Measurements from ENCODE around the gene SCFD1. TPM values are rescaled to one million over a fixed set of nuclear protein-coding genes. Genes with fewer than 3 reads are reported as not detected.
A peak's percentile ranks its signal among the peaks of the same experiment; 100 is the strongest.

The SCFD1 gene
- total and polyA plus RNA-seq, 2 donors from 2014 or later: 52.0 to 74.4 TPM

DNA sequence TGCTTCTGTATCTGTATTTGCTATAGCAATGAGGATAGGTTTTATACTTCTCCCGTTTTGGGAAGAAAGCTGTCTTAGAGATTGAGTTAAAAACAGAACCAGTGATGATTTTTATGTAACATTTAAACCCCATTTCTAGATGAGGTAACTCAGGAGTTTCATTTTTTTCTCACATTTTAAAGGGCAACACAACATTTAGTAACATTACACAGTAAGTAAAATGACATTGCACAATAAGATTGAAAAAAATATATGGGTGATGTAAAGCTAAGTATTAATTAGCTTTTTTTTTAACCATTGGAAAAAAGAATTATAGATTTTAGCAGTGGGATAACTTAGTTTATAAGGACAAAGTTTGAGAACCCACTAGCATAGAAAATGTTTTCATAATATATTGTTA lies 25.2 kb upstream of the SCFD1 start:
- Histone ChIP-seq H3K9ac (ENCODE audit: low read length in 3 of 3) (no peak overlapping the region), H3K27me3 (ENCODE audit: control insufficient read depth, insufficient read depth, low read length) (no peaks in the 10 kb centered on the region), H3K4me3 (ENCODE audit: low read length in 3 of 3) (no peak overlapping the region), H3K27ac (ENCODE audit: low read depth in 2 of 2, low read length in 2 of 2) (no peak overlapping the region), H3K4me1 (ENCODE audit: control insufficient read depth in 2 of 3, insufficient read depth in 2 of 3, low read depth in 1 of 3, low read length in 3 of 3) (no peaks in the 10 kb centered on the region), H3K9me3 (ENCODE audit: control insufficient read depth in 2 of 3, insufficient read depth in 1 of 3, low read length in 3 of 3) (no peaks in the 10 kb centered on the region), H3K36me3 (ENCODE audit: control insufficient read depth in 2 of 3, insufficient read depth in 3 of 3, low read length in 3 of 3) (peaks cover 0 to 16% (median 0%) of the 10 kb centered on the region in 3 donors)
- intact Hi-C loops (cut with DNase I): no loop called here
- TF ChIP-seq, protein P1, sequence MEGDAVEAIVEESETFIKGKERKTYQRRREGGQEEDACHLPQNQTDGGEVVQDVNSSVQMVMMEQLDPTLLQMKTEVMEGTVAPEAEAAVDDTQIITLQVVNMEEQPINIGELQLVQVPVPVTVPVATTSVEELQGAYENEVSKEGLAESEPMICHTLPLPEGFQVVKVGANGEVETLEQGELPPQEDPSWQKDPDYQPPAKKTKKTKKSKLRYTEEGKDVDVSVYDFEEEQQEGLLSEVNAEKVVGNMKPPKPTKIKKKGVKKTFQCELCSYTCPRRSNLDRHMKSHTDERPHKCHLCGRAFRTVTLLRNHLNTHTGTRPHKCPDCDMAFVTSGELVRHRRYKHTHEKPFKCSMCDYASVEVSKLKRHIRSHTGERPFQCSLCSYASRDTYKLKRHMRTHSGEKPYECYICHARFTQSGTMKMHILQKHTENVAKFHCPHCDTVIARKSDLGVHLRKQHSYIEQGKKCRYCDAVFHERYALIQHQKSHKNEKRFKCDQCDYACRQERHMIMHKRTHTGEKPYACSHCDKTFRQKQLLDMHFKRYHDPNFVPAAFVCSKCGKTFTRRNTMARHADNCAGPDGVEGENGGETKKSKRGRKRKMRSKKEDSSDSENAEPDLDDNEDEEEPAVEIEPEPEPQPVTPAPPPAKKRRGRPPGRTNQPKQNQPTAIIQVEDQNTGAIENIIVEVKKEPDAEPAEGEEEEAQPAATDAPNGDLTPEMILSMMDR (IDR thresholded peaks at IDR 0.05; ENCODE audit: borderline replicate concordance, extremely low read depth, insufficient read depth): no peak
- DNase-seq: no peak
- FAIRE-seq: no peak

DNA sequence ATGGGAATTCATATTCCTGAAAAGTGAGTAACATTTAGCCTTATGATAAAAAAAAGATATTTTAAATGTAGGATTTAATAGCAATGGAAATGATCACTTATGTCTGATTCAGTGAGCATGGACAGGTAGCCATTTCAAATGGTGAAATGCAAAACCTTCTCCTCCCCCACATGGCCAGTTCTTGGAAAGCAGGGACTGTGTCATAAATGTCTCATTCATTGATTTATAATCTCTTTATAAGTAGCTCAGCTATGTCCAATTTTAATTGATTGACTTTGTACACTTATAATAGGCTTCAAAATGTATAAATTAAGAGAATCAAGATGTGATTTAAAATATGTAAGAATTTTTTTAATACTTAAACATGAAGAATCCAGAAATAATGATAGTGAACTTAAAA lies 24.6 kb upstream of the SCFD1 start:
- H3K4me3 ChIP-seq (ENCODE audit: low read length in 3 of 3): no peak overlapping the region
- H3K9ac ChIP-seq (ENCODE audit: low read length in 3 of 3): no peak overlapping the region
- no peak overlapping the region for H3K27ac ChIP-seq (ENCODE audit: low read depth in 2 of 2, low read length in 2 of 2)
- no peaks in the 10 kb centered on the region for H3K9me3 ChIP-seq (ENCODE audit: control insufficient read depth in 2 of 3, insufficient read depth in 1 of 3, low read length in 3 of 3)
- H3K36me3 ChIP-seq (ENCODE audit: control insufficient read depth in 2 of 3, insufficient read depth in 3 of 3, low read length in 3 of 3): peaks cover 0 to 18% (median under 1%) of the 10 kb centered on the region in 3 donors
- FAIRE-seq: no peak
- TF ChIP-seq, protein P1 (IDR thresholded peaks at IDR 0.05; ENCODE audit: borderline replicate concordance, extremely low read depth, insufficient read depth): no peak
- DNase-seq: peak in 2 of 5 donors; percentile 35 to 48
- H3K27me3 ChIP-seq (ENCODE audit: control insufficient read depth, insufficient read depth, low read length): no peaks in the 10 kb centered on the region
- no peaks in the 10 kb centered on the region for H3K4me1 ChIP-seq (ENCODE audit: control insufficient read depth in 2 of 3, insufficient read depth in 2 of 3, low read depth in 1 of 3, low read length in 3 of 3)
- intact Hi-C loops (cut with DNase I): no loop called here

DNA sequence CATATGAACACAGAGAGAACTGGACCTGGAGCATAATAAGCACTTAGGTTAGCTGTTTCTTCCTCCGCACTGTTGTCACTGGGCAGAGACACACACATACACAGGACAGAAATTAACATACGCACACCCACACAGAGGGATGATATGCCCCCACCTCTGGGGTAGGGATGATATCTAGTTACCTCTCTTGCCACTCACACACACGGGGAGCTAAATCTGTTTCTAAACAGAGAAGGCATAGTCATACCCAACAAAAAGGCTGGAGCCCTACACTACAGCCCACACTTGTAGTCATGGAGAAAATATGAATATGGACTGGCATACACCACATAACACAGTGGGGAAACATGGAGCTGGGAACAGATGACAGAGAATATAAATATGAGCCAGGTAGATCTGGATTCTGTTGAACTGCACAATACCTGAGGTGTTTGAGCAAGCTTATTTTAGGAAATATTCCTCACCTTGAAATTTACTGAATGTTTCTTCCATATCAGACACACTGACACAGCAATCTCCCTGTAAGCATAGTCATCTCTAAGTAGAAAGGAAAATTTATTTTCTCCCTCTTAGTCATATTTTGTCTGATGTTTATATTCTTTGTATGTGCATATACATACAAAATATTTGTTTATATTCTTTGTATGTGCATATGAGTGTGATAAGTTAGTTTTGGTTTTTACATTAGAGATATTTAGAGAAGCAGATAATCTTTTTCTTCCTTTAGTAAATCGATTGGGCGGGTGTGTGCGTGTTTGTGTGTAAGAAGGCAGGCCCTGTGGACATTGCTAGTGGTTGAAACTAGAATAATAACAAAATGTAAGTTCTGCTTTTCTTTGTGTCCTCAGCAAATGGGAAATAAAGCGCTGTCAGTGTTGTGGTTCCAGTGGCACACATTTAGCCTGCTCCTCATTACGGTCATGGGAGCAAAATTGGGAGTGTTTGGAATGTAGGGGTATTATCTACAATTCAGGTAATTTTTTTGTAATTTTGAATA lies 20.9 kb upstream of the SCFD1 start:
- Histone ChIP-seq H3K9me3 (ENCODE audit: control insufficient read depth in 2 of 3, insufficient read depth in 1 of 3, low read length in 3 of 3) (no peaks in the 10 kb centered on the region), H3K4me1 (ENCODE audit: control insufficient read depth in 2 of 3, insufficient read depth in 2 of 3, low read depth in 1 of 3, low read length in 3 of 3) (no peaks in the 10 kb centered on the region), H3K4me3 (ENCODE audit: low read length in 3 of 3) (no peak overlapping the region), H3K27me3 (ENCODE audit: control insufficient read depth, insufficient read depth, low read length) (no peaks in the 10 kb centered on the region), H3K36me3 (ENCODE audit: control insufficient read depth in 2 of 3, insufficient read depth in 3 of 3, low read length in 3 of 3) (peaks cover 0 to 18% (median 3%) of the 10 kb centered on the region in 3 donors), H3K9ac (ENCODE audit: low read length in 3 of 3) (no peak overlapping the region), H3K27ac (ENCODE audit: low read depth in 2 of 2, low read length in 2 of 2) (no peak overlapping the region)
- FAIRE-seq (peak; percentile 6), DNase-seq (peak in 1 of 5 donors; percentile 33)
- intact Hi-C loops (cut with DNase I): no loop called here
- TF ChIP-seq, protein P1 (IDR thresholded peaks at IDR 0.05; ENCODE audit: borderline replicate concordance, extremely low read depth, insufficient read depth): no peak

Data from kidney (tissue), 14 donors.